ENCODE measurements around the gene CALML6.

CALML6 gene

GRCh38 chr1:1892079-1892762 is 22.8 kb upstream of the CALML6 start:
- Histone ChIP-seq H2AFZ (ENCODE audit: low read depth, low read length, severe bottlenecking) (peak overlapping the region; percentile 36), H3K9me2 (replicated peaks; ENCODE audit: insufficient read depth, low read length) (no peaks in the 10 kb centered on the region), H3K9ac (ENCODE audit: low read length) (peak overlapping the region; percentile 98), H3F3A (ENCODE audit: insufficient read depth) (peaks cover 13% of the 10 kb centered on the region; the same call in 1 of the 2 replicates), H3K27me3 (ENCODE audit: low read length) (no peaks in the 10 kb centered on the region), H3K36me3 (ENCODE audit: low read length) (no peaks in the 10 kb centered on the region), H3K27ac (ENCODE audit: low read depth, low read length) (peak overlapping the region; percentile 73), H3K9me3 (ENCODE audit: insufficient read depth, low read length) (no peaks in the 10 kb centered on the region), H3K4me3 (ENCODE audit: insufficient read depth, low read length, poor library complexity, severe bottlenecking) (peak overlapping the region; percentile 80), H3K4me2 (ENCODE audit: low read depth, low read length, poor library complexity, severe bottlenecking) (peak overlapping the region; percentile 91), H3K79me2 (ENCODE audit: insufficient read depth, low read length) (peaks cover 30% of the 10 kb centered on the region), H4K20me1 (ENCODE audit: low read depth, low read length) (peaks cover 21% of the 10 kb centered on the region)
- no peak for TF ChIP-seq EZH2phosphoT487 (conservative IDR thresholded peaks at IDR 0.05; ENCODE audit: low read length)
- no peak for TF ChIP-seq CTCF (IDR thresholded peaks at IDR 0.05; ENCODE audit: insufficient read depth, low read length, poor library complexity, severe bottlenecking)

DNA sequence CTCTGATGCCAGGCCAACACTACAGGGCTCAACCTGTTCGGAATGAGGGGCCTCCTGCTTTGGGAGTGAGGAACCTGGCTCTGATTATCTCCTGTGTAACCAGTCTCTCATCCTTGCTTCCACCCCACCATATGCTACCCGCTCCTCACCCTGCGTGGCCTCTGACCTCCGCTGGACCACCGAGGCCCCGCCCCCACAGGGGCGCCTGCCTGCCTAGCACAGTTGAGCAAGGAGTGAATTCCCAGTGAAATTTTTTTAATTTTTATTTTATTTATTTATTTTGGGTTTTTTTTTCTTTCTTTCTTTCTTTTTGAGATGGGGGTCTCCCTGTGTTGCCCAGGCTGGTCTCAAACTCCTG is 22.3 kb upstream of the CALML6 start:
- no peak overlapping the region for H3K27ac ChIP-seq (ENCODE audit: low read depth, low read length)
- H3K4me3 ChIP-seq (ENCODE audit: insufficient read depth, low read length, poor library complexity, severe bottlenecking), result no peak overlapping the region
- no peaks in the 10 kb centered on the region for H3K36me3 ChIP-seq (ENCODE audit: low read length)
- no peaks in the 10 kb centered on the region for H3K9me3 ChIP-seq (ENCODE audit: insufficient read depth, low read length)
- peak overlapping the region; percentile 98; the same call in 1 of the 2 replicates for H3K9ac ChIP-seq (ENCODE audit: low read length)
- no peak overlapping the region for H2AFZ ChIP-seq (ENCODE audit: low read depth, low read length, severe bottlenecking)
- TF ChIP-seq EZH2phosphoT487 (conservative IDR thresholded peaks at IDR 0.05; ENCODE audit: low read length) (no peak), CTCF (IDR thresholded peaks at IDR 0.05; ENCODE audit: insufficient read depth, low read length, poor library complexity, severe bottlenecking) (no peak)
- H3K79me2 ChIP-seq (ENCODE audit: insufficient read depth, low read length), result peaks cover 25% of the 10 kb centered on the region
- H3K27me3 ChIP-seq (ENCODE audit: low read length), result no peaks in the 10 kb centered on the region
- H3F3A ChIP-seq (ENCODE audit: insufficient read depth), result 0 out of 2 replicates have a peak, but pooled peaks cover 12% of the 10 kb centered on the region
- peaks cover 16% of the 10 kb centered on the region for H4K20me1 ChIP-seq (ENCODE audit: low read depth, low read length)
- no peaks in the 10 kb centered on the region for H3K9me2 ChIP-seq (replicated peaks; ENCODE audit: insufficient read depth, low read length)
- H3K4me2 ChIP-seq (ENCODE audit: low read depth, low read length, poor library complexity, severe bottlenecking), result peak overlapping the region; percentile 91

- H3K9ac ChIP-seq (ENCODE audit: low read length), result no peak overlapping the region
- H4K20me1 ChIP-seq (ENCODE audit: low read depth, low read length), result peaks cover 9% of the 10 kb centered on the region; the same call in 1 of the 2 replicates
These were observed 21.6 kb upstream of the CALML6 start for GRCh38 chr1:1893291-1893985.

More at GRCh38 chr1:1893291-1893985, 21.6 kb upstream of the CALML6 start:
- Histone ChIP-seq H3K79me2 (ENCODE audit: insufficient read depth, low read length) (peaks cover 18% of the 10 kb centered on the region), H3K27me3 (ENCODE audit: low read length) (no peaks in the 10 kb centered on the region), H3K27ac (ENCODE audit: low read depth, low read length) (no peak overlapping the region), H3K4me3 (ENCODE audit: insufficient read depth, low read length, poor library complexity, severe bottlenecking) (no peak overlapping the region), H2AFZ (ENCODE audit: low read depth, low read length, severe bottlenecking) (no peak overlapping the region), H3F3A (ENCODE audit: insufficient read depth) (0 out of 2 replicates have a peak, but pooled peaks cover 12% of the 10 kb centered on the region), H3K9me2 (replicated peaks; ENCODE audit: insufficient read depth, low read length) (no peaks in the 10 kb centered on the region), H3K9me3 (ENCODE audit: insufficient read depth, low read length) (no peaks in the 10 kb centered on the region), H3K4me2 (ENCODE audit: low read depth, low read length, poor library complexity, severe bottlenecking) (no peak overlapping the region), H3K36me3 (ENCODE audit: low read length) (no peaks in the 10 kb centered on the region)
- TF ChIP-seq EZH2phosphoT487 (conservative IDR thresholded peaks at IDR 0.05; ENCODE audit: low read length), result no peak
- TF ChIP-seq CTCF (IDR thresholded peaks at IDR 0.05; ENCODE audit: insufficient read depth, low read length, poor library complexity, severe bottlenecking), result no peak
